RWPE1 (cell line): ENCODE results near the gene CDK5.
A peak's percentile ranks its signal among the peaks of the same experiment; 100 is the strongest.

Source experiments
- CTCF ChIA-PET: fragments of 350-600 bp; sonication (Branson Sonifier 250); formaldehyde crosslinking; extraction: SDS; loops from one replicate; lab custom pipeline; 2021; lab: Yijun Ruan, JAX
- POLR2A ChIA-PET: fragments of 400-600 bp; formaldehyde crosslinking; extraction: SDS; loops from one replicate; lab custom pipeline; 2020; ENCODE audit warnings: antibody characterized with exemption; ENCODE audit not compliant: low non-redundant PET; lab: Yijun Ruan, JAX
- DNase-seq: peaks from one replicate; pipeline ENCODE4 v3.0.0; 2012; ENCODE audit warnings: low spot score
- H3K27ac ChIP-seq: fragments of 450-650 bp; 2 replicates; pipeline ENCODE4 v1.5.1; 2017
- TF ChIP-seq, protein P1 (sequence below): fragments of 450-650 bp; conservative IDR thresholded peaks from 2 replicates; pipeline ENCODE4 v1.5.1; 2017; ENCODE audit warnings: low read depth, mild to moderate bottlenecking

Gene CDK5

DNA sequence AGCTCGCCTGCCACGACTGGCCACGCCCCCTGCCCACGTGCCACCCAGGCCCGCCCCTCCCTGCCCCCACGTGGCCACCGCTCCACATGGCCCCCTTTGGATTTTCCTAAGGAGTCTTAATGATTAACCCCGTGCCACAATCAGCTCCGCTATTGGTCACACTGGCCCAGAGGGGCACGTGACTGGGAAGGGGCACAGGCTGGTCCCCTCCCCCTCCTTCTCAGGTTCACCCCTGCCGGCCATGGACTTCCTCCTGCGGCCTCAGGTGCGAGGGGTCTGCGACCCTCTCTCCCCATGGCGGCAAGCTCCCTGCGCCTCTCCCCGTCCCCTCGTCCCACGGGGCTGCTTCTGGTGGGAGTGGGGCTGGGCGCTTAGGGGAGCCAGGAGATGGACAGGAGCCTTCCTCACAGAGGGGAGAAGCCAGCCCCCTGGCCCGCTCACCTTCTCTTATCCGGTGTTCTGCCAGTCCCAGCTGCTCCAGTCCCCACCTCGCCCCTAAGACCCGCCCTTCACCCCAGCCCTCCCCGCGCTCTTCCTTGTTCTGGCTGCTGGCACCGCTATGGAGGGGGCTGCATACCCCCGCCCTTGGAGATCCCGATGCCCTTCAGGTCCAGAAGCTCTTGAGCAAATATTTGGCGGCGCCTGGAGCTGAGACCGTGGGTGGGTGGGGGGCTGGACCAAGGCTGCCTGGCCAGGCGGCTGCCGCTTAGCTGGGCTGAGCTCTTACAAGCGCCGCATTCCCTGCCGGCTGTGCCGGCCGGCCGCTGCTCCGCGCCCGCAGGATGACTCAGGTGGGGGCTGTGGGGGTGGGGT, 4.9 kb upstream of the CDK5 start:
- DNase-seq, result no peak

DNA sequence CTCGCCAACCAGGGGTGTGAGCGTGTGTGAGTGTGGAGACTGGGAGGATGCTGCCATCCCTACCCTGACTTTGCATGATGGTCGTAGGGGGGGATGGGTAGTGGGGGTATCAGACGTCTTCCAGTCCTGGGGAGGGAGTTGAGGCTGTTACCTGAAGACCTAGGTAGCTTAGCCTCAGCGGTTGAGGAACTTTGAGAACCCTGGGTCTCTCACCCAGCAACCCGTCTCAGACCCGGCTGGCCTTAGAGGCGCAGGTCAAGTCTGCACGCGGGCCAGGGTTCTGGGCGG, 4.4 kb upstream of the CDK5 start:
- ChIA-PET POLR2A (interaction anchor here (0.7 to 0.9 kb wide), 2 partner anchors 19 kb away, joined by 3 read pairs; partner anchors contain the start of gene FASTK), CTCF (interaction anchor here (0.6 to 0.7 kb wide), 2 partner anchors 25 to 54 kb away, joined by 3 read pairs; no protein-coding TSS in a partner anchor)
- H3K27ac ChIP-seq, result peak overlapping the region; percentile 96
- TF ChIP-seq, protein P1, sequence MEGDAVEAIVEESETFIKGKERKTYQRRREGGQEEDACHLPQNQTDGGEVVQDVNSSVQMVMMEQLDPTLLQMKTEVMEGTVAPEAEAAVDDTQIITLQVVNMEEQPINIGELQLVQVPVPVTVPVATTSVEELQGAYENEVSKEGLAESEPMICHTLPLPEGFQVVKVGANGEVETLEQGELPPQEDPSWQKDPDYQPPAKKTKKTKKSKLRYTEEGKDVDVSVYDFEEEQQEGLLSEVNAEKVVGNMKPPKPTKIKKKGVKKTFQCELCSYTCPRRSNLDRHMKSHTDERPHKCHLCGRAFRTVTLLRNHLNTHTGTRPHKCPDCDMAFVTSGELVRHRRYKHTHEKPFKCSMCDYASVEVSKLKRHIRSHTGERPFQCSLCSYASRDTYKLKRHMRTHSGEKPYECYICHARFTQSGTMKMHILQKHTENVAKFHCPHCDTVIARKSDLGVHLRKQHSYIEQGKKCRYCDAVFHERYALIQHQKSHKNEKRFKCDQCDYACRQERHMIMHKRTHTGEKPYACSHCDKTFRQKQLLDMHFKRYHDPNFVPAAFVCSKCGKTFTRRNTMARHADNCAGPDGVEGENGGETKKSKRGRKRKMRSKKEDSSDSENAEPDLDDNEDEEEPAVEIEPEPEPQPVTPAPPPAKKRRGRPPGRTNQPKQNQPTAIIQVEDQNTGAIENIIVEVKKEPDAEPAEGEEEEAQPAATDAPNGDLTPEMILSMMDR, result no peak
- no peak for DNase-seq

More for the DNA sequence above, 4.9 kb upstream of the CDK5 start:
- POLR2A ChIA-PET, result interaction anchor here (0.7 to 0.9 kb wide), 2 partner anchors 18 to 19 kb away, joined by 3 read pairs; partner anchors contain the start of gene FASTK
- CTCF ChIA-PET, result interaction anchor here (0.6 to 0.7 kb wide), 4 partner anchors 15 to 53 kb away, joined by 3 to 4 read pairs (median 3); partner anchors contain the start of gene ATG9B
- TF ChIP-seq, protein P1, result no peak
- H3K27ac ChIP-seq, result peak overlapping the region; percentile 96

DNA sequence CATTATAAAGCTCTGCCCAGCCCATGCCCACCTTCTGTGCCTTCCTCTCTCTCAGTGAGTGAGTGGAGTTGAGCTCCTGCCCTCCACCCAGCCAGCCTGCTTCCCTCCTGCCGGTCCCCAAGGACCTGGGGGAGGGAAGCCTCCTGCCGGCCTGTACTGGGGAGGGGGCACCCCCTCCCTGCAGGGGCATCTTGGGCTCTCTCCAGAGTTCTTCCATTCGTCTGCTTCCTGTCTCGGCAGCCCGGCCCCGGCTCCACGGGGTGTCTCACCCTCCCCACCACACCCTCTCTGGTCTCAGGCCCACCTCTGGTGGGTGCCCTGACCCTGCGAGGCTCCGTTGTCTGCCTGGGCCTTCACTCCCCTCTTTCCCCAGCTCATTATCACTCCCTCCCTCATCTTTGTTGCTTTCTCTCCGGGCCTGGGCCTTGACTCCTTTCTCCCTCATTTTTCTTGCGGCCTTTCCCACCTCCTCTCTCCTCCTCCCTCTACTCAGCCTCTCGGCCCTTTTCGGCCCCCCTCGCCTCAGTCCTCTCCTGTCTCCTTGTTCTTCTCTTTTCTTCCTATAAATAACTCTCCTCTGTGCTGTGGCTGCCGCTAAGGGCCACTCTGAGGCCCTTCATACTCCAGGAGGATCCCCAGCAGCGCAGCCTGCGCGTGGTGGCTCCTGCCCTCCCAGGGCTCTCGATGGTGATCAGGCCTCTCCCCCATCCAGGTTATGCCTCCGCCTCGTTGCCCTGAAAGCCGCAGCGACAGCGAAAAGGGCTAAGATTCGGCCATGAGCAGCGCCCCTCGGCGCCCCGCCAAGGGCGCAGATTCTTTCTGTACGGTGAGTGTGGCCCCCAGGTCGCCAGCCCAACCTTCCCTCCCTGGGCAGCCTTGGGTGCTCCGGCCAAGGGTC, 3.8 kb upstream of the CDK5 start:
- peak overlapping the region; percentile 96 for H3K27ac ChIP-seq
- ChIA-PET POLR2A (interaction anchor here (0.6 to 0.7 kb wide), 3 partner anchors 19 to 1500 kb away, joined by 3 to 4 read pairs (median 3); partner anchors contain the start of gene FASTK), CTCF (no interaction called here)
- no peak for DNase-seq
- TF ChIP-seq, protein P1, result no peak

DNA sequence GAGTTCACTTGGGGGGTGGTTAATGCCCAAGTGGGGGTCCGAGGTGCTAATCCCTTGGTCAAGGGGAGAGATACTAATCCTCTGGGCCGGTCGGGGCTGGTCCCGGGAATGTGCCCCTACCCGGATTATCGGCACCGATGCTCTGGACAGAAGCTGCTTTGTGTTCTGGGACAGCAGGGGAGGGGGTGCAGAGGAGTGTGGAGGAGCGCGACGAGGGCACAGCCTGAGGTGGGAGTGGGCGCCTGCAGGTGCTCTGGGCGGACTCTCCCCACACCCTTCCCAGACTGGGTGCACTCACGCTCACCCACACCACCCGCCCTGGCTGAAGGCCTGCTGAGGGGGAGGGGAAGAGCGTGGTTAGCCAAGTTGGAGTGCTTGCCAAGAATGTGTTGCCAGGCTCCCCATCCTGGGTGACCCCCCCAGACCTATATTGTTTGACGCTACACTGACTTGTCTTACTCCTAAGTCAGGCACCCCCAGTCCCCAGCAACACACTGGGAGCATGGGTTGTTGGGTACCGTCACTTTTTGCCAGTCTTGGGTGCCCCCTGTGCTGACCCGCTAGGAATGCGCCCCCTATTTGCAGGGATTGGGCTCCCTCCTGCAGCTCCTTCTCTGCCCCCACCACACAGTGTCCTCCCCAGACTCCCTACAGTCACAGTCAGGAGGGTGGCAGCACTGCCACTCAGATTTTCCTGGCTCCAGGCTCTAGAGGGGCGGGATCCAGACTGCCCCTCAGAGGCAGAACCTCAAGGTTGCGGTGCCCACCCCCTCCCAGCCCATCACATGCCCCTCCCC, 2.9 kb upstream of the CDK5 start:
- DNase-seq, result peak; percentile 30
- peak overlapping the region; percentile 96 for H3K27ac ChIP-seq
- CTCF ChIA-PET, result no interaction called here
- POLR2A ChIA-PET, result interaction anchor here (0.6 kb wide), 2 partner anchors 119 to 1499 kb away, joined by 3 to 4 read pairs; no protein-coding TSS in a partner anchor
- TF ChIP-seq, protein P1, result no peak

DNA sequence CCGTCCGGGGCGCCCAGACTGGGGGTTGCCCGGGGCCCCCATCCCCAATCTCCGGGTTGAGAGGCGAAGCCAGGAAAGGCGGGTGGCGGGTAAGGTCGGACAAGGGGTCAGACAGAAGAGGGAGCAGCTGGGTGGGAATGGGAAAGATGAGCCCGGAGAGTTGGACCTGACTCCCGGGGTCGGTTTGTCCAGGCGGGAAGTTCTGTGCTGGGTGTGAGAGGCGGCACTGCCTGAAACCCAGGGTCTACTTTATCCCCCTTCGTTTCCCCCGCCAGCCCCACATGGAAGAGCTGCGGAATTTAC, 2.4 kb upstream of the CDK5 start:
- TF ChIP-seq, protein P1, result peak; percentile 3
- H3K27ac ChIP-seq, result peak overlapping the region; percentile 96
- peak; percentile 13 for DNase-seq
- POLR2A ChIA-PET, result no interaction called here
- CTCF ChIA-PET, result no interaction called here
